Transverse colon (tissue), 4 donors: ENCODE measurements around the gene AURKA.

Experiments
- CTCF ChIP-seq, 5 experiments: fragments of 200-600 bp in 3 of 5; fragments of 450-650 bp in 2 of 5; sonication (generic) in 3 of 5; IDR thresholded peaks; 1 replicate in 2 of 5; 2 replicates in 3 of 5; pipeline ENCODE4 v1.5.1; 2016 to 2017; ENCODE audit warnings: antibody characterized with exemption in 5 of 5, inconsistent platforms in 3 of 5, mild to moderate bottlenecking in 2 of 5, moderate library complexity in 1 of 5
- POLR2A ChIP-seq: fragments of 450-650 bp; IDR thresholded peaks from one replicate; pipeline ENCODE4 v1.6.1; 2016; ENCODE audit warnings: antibody characterized with exemption, mild to moderate bottlenecking, moderate library complexity
- POLR2AphosphoS5 ChIP-seq, 3 donors: sonication (generic); formaldehyde crosslinking; IDR thresholded peaks; one replicate each; pipeline ENCODE4 v1.6.1; 2016; ENCODE audit warnings: antibody characterized with exemption in 3 of 3

- TF ChIP-seq CTCF (IDR thresholded peaks at IDR 0.05) = no peak
- no peak for TF ChIP-seq POLR2A
- TF ChIP-seq POLR2AphosphoS5 (IDR thresholded peaks at IDR 0.05) = no peak
Measured at GRCh38 chr20:56360908-56361205, 31.2 kb downstream of the AURKA start.
